Measurements from ENCODE around the gene CEP126. TPM values are rescaled to one million over a fixed set of nuclear protein-coding genes. Genes with fewer than 3 reads are reported as not detected.

The CEP126 gene
- total and polyA plus RNA-seq, 2 of the 13 experiments (the other 11 are each of a cell fraction or from before 2014, with no cell fraction given) = 1.4 to 1.7 TPM

DNA sequence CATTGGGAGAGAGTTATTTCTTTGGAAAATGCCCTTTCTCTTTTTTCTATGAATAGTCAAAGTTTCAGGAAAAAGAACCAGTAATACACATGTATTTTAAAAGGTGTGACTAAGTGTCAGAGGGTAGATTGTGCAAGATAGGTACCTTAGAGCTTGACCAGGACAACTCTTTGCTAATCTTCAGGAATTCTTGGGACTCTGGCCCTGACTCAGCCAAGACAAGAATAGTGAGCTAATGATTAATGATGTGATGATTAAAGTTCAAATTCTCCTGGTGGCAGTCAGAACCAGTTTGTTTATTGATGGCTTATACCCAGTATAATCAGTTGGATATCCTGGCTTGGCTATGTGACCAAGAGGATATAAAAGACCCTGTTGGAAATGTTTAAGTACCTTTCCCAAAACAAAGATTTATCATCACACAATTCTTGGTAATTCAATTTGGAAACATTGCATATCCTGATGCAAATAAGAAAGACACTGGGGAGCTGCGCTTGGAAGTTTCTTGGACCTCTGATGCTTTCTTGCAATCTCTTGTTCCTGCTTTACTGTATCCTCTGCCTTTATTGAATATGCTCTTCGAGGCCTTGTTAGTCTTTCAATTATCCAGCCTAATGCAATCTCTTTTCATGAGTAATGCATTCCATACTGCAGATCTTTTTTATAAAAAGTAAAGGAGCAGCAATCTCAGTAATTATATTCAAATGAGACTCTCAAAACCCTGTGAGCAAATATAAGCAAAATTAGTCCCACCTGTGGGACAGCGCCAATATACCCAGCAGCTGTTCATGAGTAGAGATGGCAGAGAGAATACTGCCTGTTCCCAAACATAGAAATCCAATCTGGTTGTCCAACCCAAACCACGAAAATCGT, 48.0 kb upstream of the CEP126 start (continued):
- TF ChIP-seq, protein P1, sequence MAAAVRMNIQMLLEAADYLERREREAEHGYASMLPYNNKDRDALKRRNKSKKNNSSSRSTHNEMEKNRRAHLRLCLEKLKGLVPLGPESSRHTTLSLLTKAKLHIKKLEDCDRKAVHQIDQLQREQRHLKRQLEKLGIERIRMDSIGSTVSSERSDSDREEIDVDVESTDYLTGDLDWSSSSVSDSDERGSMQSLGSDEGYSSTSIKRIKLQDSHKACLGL (CRISPR knock-in tag; IDR thresholded peaks at IDR 0.05) = no peak
- TF ChIP-seq ARHGAP35 (CRISPR knock-in tag; IDR thresholded peaks at IDR 0.05; ENCODE audit: borderline replicate concordance) (no peak), ZNF552 (CRISPR knock-in tag; IDR thresholded peaks at IDR 0.05; ENCODE audit: borderline replicate concordance) (no peak), NFIC (IDR thresholded peaks at IDR 0.05; ENCODE audit: low read length) (peak; percentile 74), ZNF547 (CRISPR knock-in tag; IDR thresholded peaks at IDR 0.05) (no peak), ZNF160 (CRISPR knock-in tag; IDR thresholded peaks at IDR 0.05) (no peak), ERF (CRISPR knock-in tag; IDR thresholded peaks at IDR 0.05) (no peak; the same call in 1 of the 2 replicates), YY1 (IDR thresholded peaks at IDR 0.05; ENCODE audit: insufficient read depth, insufficient replicate concordance, low read depth, low read length) (no peak), STAT5B (CRISPR knock-in tag; IDR thresholded peaks at IDR 0.05) (no peak), ZNF614 (CRISPR knock-in tag; IDR thresholded peaks at IDR 0.05; ENCODE audit: borderline replicate concordance) (peak; percentile 70; the same call in 1 of the 2 replicates), SKI (IDR thresholded peaks at IDR 0.05; ENCODE audit: partially characterized antibody) (no peak), MTA3 (CRISPR knock-in tag; IDR thresholded peaks at IDR 0.05) (no peak), EP300 (IDR thresholded peaks at IDR 0.05; ENCODE audit: low read depth in 2 of 2, low read length in 2 of 2) (peak in 1 of 2 experiments; percentile 91; a peak in 2 of 4 replicates), EP300 (CRISPR knock-in tag; IDR thresholded peaks at IDR 0.05; ENCODE audit: borderline replicate concordance) (peak; percentile 40; the same call in 1 of the 2 replicates), ZNF256 (CRISPR knock-in tag; conservative IDR thresholded peaks at IDR 0.05) (no peak), ZNF841 (CRISPR knock-in tag; IDR thresholded peaks at IDR 0.05; ENCODE audit: borderline replicate concordance) (no peak), MIER2 (CRISPR knock-in tag; IDR thresholded peaks at IDR 0.05) (no peak)
- TF ChIP-seq, protein P2, sequence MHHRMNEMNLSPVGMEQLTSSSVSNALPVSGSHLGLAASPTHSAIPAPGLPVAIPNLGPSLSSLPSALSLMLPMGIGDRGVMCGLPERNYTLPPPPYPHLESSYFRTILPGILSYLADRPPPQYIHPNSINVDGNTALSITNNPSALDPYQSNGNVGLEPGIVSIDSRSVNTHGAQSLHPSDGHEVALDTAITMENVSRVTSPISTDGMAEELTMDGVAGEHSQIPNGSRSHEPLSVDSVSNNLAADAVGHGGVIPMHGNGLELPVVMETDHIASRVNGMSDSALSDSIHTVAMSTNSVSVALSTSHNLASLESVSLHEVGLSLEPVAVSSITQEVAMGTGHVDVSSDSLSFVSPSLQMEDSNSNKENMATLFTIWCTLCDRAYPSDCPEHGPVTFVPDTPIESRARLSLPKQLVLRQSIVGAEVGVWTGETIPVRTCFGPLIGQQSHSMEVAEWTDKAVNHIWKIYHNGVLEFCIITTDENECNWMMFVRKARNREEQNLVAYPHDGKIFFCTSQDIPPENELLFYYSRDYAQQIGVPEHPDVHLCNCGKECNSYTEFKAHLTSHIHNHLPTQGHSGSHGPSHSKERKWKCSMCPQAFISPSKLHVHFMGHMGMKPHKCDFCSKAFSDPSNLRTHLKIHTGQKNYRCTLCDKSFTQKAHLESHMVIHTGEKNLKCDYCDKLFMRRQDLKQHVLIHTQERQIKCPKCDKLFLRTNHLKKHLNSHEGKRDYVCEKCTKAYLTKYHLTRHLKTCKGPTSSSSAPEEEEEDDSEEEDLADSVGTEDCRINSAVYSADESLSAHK (CRISPR knock-in tag; IDR thresholded peaks at IDR 0.05; ENCODE audit: borderline replicate concordance) = no peak
- TF ChIP-seq, protein P3, sequence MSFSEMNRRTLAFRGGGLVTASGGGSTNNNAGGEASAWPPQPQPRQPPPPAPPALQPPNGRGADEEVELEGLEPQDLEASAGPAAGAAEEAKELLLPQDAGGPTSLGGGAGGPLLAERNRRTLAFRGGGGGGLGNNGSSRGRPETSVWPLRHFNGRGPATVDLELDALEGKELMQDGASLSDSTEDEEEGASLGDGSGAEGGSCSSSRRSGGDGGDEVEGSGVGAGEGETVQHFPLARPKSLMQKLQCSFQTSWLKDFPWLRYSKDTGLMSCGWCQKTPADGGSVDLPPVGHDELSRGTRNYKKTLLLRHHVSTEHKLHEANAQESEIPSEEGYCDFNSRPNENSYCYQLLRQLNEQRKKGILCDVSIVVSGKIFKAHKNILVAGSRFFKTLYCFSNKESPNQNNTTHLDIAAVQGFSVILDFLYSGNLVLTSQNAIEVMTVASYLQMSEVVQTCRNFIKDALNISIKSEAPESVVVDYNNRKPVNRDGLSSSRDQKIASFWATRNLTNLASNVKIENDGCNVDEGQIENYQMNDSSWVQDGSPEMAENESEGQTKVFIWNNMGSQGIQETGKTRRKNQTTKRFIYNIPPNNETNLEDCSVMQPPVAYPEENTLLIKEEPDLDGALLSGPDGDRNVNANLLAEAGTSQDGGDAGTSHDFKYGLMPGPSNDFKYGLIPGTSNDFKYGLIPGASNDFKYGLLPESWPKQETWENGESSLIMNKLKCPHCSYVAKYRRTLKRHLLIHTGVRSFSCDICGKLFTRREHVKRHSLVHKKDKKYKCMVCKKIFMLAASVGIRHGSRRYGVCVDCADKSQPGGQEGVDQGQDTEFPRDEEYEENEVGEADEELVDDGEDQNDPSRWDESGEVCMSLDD (CRISPR knock-in tag; IDR thresholded peaks at IDR 0.05; ENCODE audit: borderline replicate concordance) = no peak
- TF ChIP-seq, protein P4, sequence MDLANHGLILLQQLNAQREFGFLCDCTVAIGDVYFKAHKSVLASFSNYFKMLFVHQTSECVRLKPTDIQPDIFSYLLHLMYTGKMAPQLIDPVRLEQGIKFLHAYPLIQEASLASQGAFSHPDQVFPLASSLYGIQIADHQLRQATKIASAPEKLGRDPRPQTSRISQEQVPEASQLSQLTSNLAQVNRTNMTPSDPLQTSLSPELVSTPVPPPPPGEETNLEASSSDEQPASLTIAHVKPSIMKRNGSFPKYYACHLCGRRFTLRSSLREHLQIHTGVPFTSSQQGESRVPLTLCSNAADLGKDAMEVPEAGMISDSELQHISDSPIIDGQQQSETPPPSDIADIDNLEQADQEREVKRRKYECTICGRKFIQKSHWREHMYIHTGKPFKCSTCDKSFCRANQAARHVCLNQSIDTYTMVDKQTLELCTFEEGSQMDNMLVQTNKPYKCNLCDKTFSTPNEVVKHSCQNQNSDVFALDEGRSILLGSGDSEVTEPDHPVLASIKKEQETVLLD (CRISPR knock-in tag; IDR thresholded peaks at IDR 0.05; ENCODE audit: low read depth) = no peak
- TF ChIP-seq, protein P5, sequence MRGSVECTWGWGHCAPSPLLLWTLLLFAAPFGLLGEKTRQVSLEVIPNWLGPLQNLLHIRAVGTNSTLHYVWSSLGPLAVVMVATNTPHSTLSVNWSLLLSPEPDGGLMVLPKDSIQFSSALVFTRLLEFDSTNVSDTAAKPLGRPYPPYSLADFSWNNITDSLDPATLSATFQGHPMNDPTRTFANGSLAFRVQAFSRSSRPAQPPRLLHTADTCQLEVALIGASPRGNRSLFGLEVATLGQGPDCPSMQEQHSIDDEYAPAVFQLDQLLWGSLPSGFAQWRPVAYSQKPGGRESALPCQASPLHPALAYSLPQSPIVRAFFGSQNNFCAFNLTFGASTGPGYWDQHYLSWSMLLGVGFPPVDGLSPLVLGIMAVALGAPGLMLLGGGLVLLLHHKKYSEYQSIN (CRISPR knock-in tag; IDR thresholded peaks at IDR 0.05; ENCODE audit: borderline replicate concordance) = no peak

Measured in HepG2 (cell line).